HG03439 (cell line): ENCODE results near the gene PLS3.

Experiments
- ATAC-seq: cut with Tn5 transposase; IDR thresholded peaks from one replicate; pipeline ENCODE4 v1.9.1; 2021; ENCODE audit warnings: mild to moderate bottlenecking, moderate library complexity; ENCODE audit not compliant: unreplicated experiment

The PLS3 gene

DNA sequence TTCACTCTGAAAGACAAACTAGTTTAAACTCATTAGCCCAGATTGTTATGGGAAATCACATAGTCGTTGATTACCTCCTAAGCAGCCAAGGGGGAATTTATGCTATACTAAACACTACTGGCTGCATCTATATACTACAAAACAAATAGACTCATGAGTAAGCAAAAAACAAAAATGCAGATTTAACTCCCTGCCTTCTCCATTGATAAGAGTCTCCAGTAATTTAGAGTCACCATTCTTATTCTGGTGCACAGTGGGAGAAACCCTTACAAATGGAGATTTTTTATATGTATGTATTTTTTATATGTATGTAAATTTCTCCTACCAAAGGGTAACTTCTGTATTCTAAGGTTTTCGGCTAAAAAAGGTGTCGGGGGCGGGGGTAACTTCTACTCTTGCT is 126.6 kb downstream of the PLS3 start:
- no peak for ATAC-seq

DNA sequence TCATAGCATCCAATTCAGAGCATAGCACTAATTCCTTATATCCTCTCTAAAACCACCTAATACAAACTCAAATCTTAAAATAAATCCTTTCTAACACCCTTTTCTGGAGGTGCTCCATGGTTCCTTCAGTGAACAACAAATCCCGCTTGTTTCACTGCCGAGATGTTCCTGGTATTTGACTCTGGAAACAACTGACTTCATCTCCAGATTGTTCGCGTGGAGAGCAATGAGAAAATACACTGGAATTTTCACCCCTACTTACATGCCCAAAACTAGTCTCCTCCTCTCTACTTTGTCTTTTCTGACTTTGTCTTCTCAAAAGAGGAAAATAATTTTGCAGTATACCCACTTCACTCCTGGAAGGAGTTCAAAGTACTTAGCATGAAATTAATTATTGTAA is 129.0 kb downstream of the PLS3 start:
- no peak for ATAC-seq

DNA sequence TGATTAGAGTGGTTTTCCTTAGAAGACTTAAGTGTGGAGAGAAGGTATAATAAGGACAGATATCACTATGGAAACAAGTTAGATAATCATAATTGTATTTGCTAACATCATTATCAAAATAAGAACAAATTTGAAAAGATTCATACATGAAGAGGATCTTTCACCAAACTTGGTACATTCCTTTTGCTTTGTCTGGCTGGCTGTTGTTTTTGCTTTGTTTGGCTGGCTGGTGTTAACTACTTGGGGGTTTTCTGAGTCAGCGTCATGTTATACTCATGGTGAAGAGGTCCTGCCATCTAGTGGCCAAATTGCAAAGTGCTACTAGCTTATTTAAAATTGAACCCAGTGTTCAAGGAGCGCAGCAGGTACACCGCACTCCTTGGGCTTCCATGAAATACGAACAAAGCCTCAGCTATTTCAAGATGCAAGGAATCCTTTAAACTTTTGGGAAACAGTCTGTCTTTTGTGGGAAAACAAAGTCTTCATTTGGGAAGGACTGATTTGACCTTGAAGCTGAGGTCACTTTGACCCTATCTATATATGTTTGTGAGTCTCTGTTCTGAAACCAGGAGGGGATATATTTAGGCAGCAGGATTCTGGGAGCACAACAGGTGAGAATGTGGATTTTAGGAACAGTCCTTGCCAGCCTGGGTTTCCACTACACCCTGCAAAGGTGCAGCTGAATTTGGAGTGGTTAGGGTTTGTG is 129.7 kb downstream of the PLS3 start:
- ATAC-seq: peak; percentile 75

DNA sequence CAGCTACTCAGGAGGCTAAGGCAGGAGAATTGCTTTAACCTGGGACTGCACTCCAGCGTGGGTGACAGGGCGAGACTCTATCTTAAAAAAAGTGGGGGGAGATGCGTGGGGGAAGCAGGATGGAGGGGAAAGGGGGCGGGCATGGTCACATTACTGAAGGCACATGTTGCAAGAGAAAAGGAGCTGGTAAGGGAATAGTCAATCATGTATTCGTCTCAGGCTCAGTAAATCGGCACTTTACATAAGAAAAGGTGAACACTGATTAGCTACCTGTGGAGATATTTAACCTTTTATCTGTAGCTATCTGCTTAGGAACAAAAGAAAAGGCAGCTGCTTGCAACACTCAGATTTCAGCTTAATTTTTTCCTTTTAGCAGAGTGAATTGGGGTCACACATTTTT is 132.5 kb downstream of the PLS3 start:
- ATAC-seq: no peak

DNA sequence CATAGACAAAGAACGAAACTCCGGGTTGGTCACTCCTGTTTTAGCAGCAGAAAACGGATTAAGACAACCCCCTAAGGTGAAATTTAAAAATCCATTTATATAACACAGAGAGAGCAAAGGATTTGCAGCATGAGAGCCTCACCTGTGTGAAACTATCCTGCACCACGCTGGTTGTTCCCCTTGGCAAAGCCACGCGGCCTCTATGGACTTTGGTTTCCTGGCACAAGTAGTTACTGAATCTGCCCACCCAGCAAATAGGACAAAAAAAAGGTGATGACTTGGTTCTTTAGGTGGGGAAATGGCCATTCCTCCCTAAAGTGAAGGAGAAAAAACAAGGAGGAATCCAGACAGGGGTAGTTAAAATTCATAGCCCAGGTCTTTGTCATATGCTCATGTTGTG is 133.1 kb downstream of the PLS3 start:
- no peak for ATAC-seq

DNA sequence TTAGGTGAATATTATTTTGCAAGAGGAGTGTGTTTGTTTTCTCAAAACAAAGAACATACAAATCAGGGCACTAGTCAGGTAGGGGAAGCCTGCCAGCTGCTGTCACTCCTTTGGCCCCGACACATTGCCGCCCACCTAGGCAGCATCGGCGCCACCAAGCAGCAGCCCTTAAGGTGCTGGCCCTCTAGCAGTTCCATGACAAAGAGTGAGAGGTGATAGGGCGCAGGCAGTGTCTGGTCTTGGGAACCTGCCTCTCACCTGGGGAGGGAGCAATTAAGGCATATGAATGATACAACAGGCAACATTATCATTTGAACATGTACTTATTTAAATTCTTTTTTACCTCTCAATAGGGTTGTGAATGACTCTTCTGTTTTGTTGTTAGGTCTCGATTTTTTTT is 135.1 kb downstream of the PLS3 start:
- no peak for ATAC-seq

DNA sequence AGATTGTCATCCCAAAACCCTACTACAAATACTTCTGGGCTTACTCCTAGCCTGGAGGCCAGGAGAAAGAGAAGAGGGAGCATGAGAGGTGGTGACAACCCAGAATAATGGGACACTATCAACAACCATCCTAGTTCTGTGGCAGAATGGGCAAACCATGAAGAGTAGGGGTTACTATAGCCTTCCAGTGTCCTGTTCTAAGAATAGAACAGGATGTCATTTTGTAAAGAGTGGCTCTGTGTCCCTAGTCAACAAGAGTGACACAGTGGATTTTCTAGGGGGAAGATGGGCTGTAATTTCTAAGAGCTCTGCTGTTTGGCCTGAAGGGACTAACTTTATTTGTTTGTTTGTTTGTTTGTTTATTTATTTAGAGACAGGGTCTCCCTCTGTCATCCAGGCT is 136.0 kb downstream of the PLS3 start:
- ATAC-seq: no peak

DNA sequence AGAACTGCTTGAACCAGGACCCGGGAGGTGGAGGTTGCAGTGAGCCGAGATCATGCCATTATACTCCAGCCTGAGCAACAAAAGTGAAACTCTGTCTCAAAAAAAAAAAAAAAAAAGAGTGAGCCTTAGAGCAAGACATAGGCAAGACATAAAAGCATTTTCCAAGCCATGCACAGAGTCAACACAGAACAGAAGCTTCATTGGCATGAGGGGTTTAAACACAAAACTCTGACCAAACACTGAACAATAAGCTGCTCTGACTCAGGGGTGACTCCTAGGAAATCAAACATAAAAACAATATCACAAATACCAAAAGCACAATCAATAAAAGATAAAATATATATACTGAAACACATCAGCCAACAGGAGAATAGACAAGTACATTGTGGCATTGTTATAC is 136.8 kb downstream of the PLS3 start:
- no peak for ATAC-seq
